COLO829 (cell line): ENCODE data around the gene JAZF1.

Experiments used
- DNase-seq: peaks from one replicate; pipeline ENCODE4 v3.0.0; 2012; ENCODE audit warnings: low spot score

Gene JAZF1

GRCh38 chr7:28075674-28076358 lies 104.8 kb downstream of the JAZF1 start:
- no peak for DNase-seq

DNA sequence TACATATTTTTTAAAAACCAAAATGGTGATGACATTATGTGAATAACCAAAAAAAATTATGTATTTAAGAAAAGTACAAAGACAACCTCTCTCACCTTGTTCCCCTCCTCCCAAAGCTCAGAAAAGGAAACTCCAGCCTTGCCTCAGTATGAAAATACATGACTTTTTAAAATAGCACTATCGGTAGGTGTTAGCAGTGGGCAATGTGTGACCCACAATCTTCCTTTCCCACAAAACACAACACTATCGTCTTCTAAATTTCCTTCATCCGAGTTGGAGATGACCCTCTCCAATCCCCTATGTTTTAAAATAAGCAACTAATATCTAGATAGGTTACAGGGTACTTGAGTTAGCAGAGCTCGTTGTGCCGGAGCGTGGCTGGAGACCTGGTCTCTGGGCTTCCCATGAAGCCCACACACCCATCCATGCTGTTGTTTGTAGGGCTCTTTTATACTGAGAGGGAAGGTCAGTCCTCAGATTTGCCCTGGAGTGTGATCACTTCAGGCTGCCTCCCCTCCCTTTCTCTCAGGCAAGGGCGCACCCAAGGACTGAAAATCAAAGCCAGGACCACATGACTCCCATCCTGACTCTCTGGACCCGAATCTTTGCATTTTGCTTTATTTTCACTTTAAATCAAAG lies 107.6 kb downstream of the JAZF1 start:
- no peak for DNase-seq

- no peak for DNase-seq
These were observed 109.0 kb downstream of the JAZF1 start for GRCh38 chr7:28071570-28071969.

- no peak for DNase-seq
These were observed 110.1 kb downstream of the JAZF1 start for GRCh38 chr7:28070297-28071055.

DNA sequence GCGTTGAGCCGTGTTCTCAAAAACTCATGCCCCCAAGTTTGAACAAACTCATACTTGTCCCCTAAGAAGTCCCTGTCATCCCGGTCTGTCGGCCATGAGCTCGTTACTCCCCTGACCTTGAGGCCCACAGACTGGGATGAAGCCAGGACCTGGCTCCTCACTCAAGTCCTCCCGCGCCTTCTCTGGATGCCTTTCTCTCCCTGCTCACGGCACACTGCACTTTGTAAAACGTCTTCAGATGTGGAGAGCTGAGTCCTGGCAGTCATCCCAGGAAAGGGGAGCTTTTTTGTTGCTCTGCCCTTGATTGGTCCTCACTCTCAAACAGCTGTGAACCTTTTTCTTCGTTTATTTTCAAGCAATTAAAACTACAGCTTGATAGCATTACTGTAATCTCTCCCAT lies 110.8 kb downstream of the JAZF1 start:
- DNase-seq: no peak

DNA sequence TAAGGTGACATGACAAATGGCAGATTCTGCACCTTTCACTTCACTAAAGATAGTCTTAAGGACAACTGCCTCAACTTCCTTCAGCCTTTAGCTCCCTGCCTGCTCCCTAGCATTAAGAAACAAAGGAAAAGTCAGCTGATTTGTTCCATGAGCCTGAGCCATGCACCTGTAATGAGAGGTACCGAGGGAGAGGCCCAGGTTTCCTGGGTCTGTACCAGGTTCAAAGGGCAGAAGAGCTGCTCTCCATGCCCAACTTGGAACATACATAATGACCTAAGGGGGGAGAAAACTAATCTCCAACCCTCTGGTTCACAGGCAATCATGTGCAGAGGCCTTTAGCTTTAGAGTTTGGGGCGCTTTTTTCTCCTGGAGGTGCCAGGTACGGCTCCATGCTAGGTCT lies 111.2 kb downstream of the JAZF1 start:
- no peak for DNase-seq

DNA sequence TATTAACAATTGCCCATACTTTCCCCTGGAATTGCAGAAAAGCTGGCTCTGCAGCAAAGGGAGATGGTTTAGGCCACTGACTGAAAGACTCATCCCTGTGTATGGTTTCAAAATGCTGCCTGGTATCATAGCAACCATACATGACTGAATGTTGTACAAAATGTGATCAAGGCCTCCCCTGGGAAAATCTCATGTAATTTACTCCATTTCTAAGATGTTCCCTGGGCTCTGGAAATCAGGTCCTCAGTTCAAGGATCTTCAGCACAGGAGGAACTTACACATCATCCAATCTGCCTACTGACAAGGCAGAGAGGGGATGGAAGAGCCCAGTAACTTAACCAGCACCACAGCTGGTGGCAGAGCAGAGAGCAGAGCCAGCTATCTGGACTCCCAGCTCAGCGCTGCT lies 111.8 kb downstream of the JAZF1 start:
- no peak for DNase-seq

GRCh38 chr7:28067171-28067570 lies 113.4 kb downstream of the JAZF1 start:
- DNase-seq: no peak

DNA sequence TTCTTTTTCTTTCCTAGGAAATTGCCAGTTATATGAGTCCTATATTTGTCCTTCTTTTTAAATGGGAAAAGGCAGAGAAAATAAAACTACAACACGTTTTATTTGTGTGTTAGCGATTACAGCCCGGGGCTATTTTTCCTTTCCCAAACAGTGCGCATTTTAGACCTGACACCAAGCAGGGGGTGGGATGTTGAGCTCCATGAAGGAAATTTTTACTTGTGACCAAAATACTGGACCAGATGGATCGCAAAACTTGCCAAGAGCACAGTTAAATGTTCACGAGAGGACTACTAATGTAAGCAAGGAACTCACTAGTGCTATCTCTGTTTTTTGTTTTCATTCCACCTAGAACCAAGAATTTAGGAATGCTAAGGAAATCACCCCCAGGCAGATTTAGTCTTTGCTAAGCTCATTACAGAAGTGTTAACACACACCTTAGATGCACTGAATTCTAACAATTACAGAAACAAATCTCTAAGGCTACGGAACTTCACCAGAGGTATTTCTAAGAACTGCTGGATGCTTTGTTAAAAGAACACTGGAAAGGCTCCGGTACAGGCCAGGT lies 114.8 kb downstream of the JAZF1 start:
- no peak for DNase-seq

- DNase-seq: no peak
These were observed 115.3 kb downstream of the JAZF1 start for GRCh38 chr7:28065308-28065707.

DNA sequence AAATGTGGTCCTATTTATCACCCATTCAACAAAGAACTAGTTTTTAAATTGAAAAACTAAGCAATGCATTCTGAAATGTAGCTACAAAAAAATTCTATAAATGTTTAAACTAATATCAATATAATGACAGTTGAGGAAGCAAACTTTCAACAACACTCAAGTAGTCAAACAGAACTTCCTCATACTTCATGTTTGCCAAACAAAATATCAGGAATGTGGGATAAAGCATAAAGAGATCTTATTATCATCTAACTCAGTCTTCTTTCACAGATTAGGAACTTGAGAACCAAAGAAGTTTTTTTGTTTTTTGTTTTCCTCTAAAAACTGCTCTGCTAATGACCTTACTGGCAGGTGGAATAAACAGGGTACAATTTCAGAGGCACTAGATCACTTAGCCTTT lies 116.2 kb downstream of the JAZF1 start:
- DNase-seq: no peak

DNA sequence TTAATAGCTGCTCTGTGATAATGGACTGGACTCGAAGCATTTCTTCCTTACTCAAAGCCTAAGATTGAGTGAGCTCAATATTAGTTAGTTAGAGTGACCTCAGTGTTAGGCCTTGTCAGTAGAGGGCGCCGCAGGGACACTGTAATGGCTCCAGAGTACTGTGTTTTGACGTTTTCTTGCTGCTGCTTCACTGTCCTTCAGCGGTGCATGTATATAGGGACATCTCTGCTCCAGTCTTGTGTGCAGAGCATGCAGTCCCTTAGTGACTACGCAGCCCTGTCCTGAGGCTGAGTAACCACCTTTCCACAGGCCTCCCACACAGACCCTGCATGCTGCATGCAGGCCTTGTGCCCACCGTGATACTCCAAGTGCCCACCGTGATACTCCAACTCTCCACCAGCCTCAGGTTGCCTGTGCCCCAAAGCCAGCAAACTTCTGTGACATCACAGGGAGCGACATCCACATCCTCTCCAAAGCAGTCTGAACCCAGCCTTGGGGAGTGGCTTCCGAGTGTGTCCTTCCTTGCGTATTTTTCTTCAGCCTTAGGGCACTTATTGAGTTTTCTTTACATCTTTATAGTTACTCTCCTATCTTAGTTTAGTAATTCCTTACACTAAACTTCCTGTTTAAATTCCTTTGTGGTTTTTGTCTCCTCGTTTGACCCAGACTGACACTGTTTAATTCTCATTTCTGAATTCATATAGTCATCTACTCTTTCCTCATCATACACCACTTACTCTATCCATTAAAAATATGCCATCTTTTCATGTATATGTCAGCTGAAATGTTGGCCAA lies 118.2 kb downstream of the JAZF1 start:
- peak; percentile 83 for DNase-seq

- DNase-seq: no peak
These were observed 118.8 kb downstream of the JAZF1 start for GRCh38 chr7:28061824-28062196.

- DNase-seq: no peak
These were observed 120.1 kb downstream of the JAZF1 start for GRCh38 chr7:28060371-28060950.

DNA sequence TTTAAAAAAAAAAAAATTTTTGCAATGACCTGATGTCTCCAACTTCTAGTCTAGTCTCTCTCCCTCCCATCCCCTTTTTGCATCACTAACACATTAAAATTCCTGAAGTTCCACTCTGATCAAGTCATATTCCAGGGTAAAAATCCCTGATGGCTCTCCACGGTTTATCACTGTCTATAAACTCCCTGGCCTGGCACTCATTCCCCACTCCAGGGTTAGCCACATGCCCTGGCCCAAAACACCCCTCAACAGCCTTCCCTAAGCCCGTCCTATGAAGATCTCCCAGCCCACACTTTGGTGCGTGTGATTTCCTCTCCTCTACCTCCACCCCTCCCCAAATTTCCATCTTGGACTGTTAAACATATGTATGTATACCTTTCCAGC lies 125.4 kb downstream of the JAZF1 start:
- no peak for DNase-seq

DNA sequence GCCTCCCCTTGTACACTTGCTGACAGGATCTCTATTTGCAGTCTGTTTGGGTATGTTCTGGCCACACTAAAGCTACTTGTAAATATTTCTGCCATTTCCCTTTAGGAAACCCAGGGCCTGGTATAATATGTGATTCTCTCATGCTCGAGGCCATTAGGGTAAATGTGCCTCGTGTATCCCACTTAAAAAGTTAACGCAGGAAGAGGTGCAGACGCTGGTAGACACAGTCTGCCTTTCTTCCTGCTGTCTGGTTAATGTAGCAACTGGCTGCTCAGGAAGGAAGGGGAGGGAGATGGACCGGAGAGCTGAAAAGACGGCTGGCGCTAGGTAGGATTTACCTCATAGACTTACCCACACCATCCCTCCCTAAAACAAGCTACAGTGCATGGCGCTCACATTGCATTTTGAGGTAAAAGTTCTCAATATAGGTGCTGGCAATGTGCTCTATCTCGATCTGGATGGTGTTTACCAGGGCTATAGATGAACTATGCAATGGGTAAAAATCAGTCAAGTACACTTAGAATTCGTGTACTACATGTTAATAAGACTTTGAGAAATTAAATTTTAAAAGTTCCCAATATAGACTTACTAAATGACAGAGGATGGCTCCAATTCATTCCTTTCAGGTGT lies 125.9 kb downstream of the JAZF1 start:
- no peak for DNase-seq

GRCh38 chr7:28052933-28053332 lies 127.7 kb downstream of the JAZF1 start:
- DNase-seq: no peak

GRCh38 chr7:28048694-28049093 lies 131.9 kb downstream of the JAZF1 start:
- DNase-seq: no peak

DNA sequence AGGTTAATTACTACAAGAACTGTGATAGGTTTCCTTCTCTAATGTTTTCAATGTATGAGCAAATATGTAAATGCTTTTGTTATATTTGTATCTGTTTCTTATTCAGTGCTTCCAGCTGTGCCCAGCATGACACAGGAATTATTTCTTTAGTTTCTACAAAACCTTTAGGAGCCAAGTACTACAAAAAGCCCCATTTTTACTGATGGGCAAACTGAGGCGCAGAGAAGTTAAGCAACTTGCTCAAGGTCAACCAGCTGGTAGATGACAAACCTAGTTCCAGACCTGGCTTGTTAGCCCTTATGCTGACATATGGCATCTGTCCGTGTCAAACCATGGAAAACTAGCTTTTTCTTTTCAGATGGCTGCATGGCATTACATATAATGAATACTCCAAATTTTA lies 134.6 kb downstream of the JAZF1 start:
- DNase-seq: no peak

- no peak for DNase-seq
These were observed 135.0 kb downstream of the JAZF1 start for GRCh38 chr7:28045592-28045991.

- DNase-seq: no peak
These were observed 135.8 kb downstream of the JAZF1 start for GRCh38 chr7:28044825-28045224.
